ENCODE results near the gene TULP3.

DNA sequence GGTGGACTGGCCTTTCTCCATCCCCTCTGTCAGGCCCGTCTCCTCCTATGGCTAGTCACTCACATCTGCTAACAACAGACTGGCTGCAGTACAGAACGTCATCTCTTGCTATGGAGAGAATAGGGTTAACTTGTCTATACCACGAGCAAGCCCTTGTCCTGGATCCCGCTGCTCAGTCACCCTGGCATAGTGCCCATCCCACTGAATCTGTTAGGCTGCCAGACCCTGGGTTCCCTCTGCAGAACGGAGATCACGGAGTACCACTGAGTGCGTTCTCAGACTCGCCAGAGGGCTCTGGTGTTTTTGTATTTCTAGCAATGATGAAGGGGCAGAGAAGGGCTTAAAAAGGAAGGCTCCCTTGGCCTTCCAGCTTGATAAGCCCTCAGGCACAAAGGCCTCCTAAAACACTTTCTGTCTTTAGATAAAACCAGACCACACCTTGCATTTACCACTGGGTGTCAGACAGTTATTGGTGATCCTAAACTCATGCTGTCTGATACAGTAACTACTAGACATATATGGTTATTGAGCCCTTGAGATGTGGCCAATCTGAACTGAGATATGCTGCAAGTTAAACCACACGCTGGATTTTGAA, 49.5 kb upstream of the TULP3 start:
- TF ChIP-seq, protein P1, sequence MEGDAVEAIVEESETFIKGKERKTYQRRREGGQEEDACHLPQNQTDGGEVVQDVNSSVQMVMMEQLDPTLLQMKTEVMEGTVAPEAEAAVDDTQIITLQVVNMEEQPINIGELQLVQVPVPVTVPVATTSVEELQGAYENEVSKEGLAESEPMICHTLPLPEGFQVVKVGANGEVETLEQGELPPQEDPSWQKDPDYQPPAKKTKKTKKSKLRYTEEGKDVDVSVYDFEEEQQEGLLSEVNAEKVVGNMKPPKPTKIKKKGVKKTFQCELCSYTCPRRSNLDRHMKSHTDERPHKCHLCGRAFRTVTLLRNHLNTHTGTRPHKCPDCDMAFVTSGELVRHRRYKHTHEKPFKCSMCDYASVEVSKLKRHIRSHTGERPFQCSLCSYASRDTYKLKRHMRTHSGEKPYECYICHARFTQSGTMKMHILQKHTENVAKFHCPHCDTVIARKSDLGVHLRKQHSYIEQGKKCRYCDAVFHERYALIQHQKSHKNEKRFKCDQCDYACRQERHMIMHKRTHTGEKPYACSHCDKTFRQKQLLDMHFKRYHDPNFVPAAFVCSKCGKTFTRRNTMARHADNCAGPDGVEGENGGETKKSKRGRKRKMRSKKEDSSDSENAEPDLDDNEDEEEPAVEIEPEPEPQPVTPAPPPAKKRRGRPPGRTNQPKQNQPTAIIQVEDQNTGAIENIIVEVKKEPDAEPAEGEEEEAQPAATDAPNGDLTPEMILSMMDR (IDR thresholded peaks at IDR 0.05; ENCODE audit: insufficient read depth, low read length): no peak
- TF ChIP-seq SPI1 (IDR thresholded peaks at IDR 0.05; ENCODE audit: borderline replicate concordance, low read depth) (no peak), REST (IDR thresholded peaks at IDR 0.05; ENCODE audit: insufficient replicate concordance, low read depth) (no peak), POLR2AphosphoS5 (IDR thresholded peaks at IDR 0.05; ENCODE audit: low read depth) (no peak)
